HG03354 (cell line): Measurements from ENCODE around the gene PXMP2.
"Not testable (repeated sequence)": the region's sequence is repeated elsewhere in the genome, so short reads cannot be mapped to it uniquely, and the experiment has no call there.

ENCODE experiments used
- ATAC-seq: cut with Tn5 transposase; IDR thresholded peaks from one replicate; pipeline ENCODE4 v1.9.1; 2021; ENCODE audit warnings: mild to moderate bottlenecking; ENCODE audit not compliant: unreplicated experiment, poor library complexity, severe bottlenecking

PXMP2 gene

GRCh38 chr12:132740652-132741051, 53.3 kb downstream of the PXMP2 start:
- ATAC-seq, result no peak

- ATAC-seq, result no peak
Measured at GRCh38 chr12:132741620-132742019, 54.2 kb downstream of the PXMP2 start.

GRCh38 chr12:132743831-132744230, 56.4 kb downstream of the PXMP2 start:
- ATAC-seq, result no peak

- ATAC-seq, result no peak
Measured at GRCh38 chr12:132746613-132747012, 59.2 kb downstream of the PXMP2 start.

- no peak for ATAC-seq
Measured at GRCh38 chr12:132747395-132747794, 60.0 kb downstream of the PXMP2 start.

GRCh38 chr12:132747896-132748295, 60.5 kb downstream of the PXMP2 start:
- no peak for ATAC-seq

- no peak for ATAC-seq
Measured at GRCh38 chr12:132748319-132748718, 60.9 kb downstream of the PXMP2 start.

- ATAC-seq, result not testable (repeated sequence)
Measured at GRCh38 chr12:132753670-132754069, 66.3 kb downstream of the PXMP2 start.

GRCh38 chr12:132754160-132754932, 67.0 kb downstream of the PXMP2 start:
- no peak for ATAC-seq
